Motor neuron (in vitro differentiated cells): ENCODE data around the gene SLC26A11. TPM values are rescaled to one million over a fixed set of nuclear protein-coding genes. Genes with fewer than 3 reads are reported as not detected.

Source experiments
- ATAC-seq, 8 experiments: fragments of 200-7000 bp; cut with Tn5 transposase; replicated peaks in 6 of 8; 2 replicates each; pipeline ENCODE4 v1.8.0; 2021; ENCODE audit warnings: mild to moderate bottlenecking in 8 of 8, moderate library complexity in 8 of 8
- H3K27ac ChIP-seq, 2 donors: fragments of 250-450 bp; sonication (Bioruptor Pico); 2 replicates each; pipeline ENCODE4 v1.9.0; 2021; ENCODE audit warnings: antibody characterized with exemption in 2 of 2, mild to moderate bottlenecking in 2 of 2, moderate library complexity in 1 of 2
- H3K4me1 ChIP-seq, 2 donors: fragments of 250-450 bp; sonication (Bioruptor Pico); replicated peaks in 1 of 2; 2 replicates each; pipeline ENCODE4 v1.6.1; 2021; ENCODE audit warnings: antibody characterized with exemption in 2 of 2, mild to moderate bottlenecking in 2 of 2, moderate library complexity in 1 of 2
- H3K4me3 ChIP-seq, 5 donors: fragments of 250-450 bp; sonication (Bioruptor Pico); 2 replicates each; pipeline ENCODE4 v1.9.0; 2021; ENCODE audit warnings: antibody characterized with exemption in 5 of 5, mild to moderate bottlenecking in 5 of 5, moderate library complexity in 4 of 5
- WGBS, 10 experiments: fragments of 450-650 bp; shearing (Covaris generic); methylation state at CpG; one replicate each; pipeline ENCODE4 v1.0.0; 2022; 5-methylcytosine and 5-hydroxymethylcytosine counted together
- in situ Hi-C, 9 experiments: fragments of 400-800 bp; cut with MboI; loops; one replicate each; pipeline ENCODE4 v1.15.0; 2021; ENCODE audit warnings: low sequenced_read_pairs in 9 of 9, low pct_unique_long_range_greater_than_20kb in 2 of 9; ENCODE audit not compliant: unreplicated experiment in 9 of 9
- total RNA-seq, 8 experiments: library from RNA; unstranded; fragments of 300-600 nt; gene quantifications; 2 replicates each; pipeline versions ENCODE4 v1.2.3 to v1.2.4, GENCODE V29; 2022

Gene SLC26A11
- total RNA-seq, 8 experiments from 2014 or later = 9.1 to 41.3 (median 18.1) TPM

DNA sequence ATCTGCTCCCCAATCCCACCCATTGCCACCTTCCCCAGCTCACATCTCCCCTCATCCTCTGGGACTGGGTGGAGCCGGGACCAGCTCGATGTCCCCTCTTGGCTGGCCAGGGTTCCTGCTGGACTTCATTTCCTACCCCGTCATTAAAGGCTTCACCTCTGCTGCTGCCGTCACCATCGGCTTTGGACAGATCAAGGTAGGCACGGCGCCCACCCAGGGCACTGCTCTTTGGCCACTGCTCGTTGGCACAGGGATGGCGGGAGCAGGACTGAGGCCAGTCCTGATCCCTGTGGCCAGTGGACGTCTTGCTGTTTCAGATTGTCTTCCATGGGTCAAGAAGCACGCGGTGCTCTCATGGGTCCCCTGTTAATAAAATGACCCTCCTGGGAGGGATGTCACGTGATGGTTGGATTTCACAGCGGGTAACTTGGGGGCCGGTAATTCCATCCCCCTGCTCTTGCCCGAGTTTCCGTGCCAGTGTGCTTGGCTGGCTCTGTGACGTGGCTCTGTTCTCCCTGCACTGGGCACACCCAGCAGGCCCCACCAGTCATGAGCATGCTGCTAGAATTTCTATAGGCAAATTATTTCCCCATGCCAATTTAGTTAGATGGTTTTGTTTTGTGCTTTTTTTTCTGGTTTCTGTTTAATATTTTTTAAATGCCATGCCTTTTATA, 3.1 kb downstream of the SLC26A11 start:
- ATAC-seq = no peak
- Histone ChIP-seq H3K27ac (no peak overlapping the region), H3K4me1 (peaks cover 10 to 12% of the 10 kb centered on the region in 2 donors), H3K4me3 (no peak overlapping the region)
- 60 to 100% (median 90%) methylated on average over 1 to 5 of the region's 18 CpGs; no CpG with 5 or more reads in 2 of the 10 experiments for WGBS, 10 experiments
- in situ Hi-C loops = no loop called here

DNA sequence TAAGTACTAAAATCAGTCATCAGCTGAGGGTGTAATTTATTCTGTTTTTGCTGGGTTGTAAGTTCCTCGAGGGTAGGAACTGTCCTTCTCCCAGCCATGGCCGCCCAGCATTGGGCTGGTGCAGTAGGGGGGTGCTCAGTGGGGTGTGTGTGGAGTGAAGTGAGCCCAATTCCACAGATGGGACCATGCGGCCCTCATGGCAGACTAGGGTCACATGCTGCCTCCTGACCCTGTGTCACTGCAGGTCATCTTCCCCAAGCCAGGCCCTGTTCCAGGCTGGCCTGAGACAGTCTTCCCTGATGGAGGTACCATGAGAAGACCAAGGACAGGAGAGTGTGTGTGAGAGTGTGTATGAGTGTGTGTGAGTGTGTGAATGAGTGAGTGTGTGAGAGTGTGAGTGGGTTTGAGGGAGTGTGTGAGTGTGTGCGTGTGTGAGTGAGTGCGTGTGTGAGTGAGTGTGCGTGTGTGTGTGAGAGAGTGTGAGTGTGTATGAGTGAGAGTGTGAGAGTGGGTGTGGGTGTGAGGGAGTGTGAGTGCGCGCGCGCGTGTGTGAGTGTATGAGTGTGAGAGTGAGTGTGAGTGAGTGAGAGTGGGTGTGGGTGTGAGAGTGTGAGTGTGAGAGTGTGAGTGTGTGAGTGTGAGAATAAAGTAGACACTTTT, 3.7 kb downstream of the SLC26A11 start:
- Histone ChIP-seq H3K4me1 (peaks cover 10 to 12% of the 10 kb centered on the region in 2 donors), H3K27ac (no peak overlapping the region), H3K4me3 (no peak overlapping the region)
- ATAC-seq = no peak
- in situ Hi-C loops = no loop called here
- 67 to 100% (median 82%) methylated on average over 2 to 10 of the region's 11 CpGs; no CpG with 5 or more reads in 1 of the 10 experiments for WGBS, 10 experiments

DNA sequence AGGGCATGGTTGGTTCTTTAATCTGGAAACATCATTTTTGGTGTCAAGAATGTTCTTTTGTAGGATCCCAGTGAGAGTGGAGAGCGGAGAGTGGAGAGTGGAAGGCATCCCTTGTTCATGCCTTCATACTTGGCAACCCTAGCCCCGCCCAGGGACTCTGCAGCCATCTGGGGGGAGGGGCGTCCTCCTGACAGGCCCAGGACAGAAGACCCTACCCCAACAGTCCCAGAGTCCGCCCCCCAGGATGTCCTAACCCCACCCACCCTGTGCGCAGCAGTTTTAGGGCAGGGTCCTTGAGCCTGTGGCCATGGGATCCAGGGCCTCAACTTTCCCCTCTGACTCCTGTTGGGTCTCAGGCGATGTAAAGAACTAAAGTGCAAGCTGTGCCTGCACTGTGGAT, 4.5 kb downstream of the SLC26A11 start:
- 100% methylated on average over 2 of the region's 6 CpGs; no CpG with 5 or more reads in 9 of the 10 experiments for WGBS, 10 experiments
- H3K4me1 ChIP-seq = peaks cover 6 to 8% of the 10 kb centered on the region in 2 donors
- in situ Hi-C loops = no loop called here
- H3K4me3 ChIP-seq = no peak overlapping the region
- no peak for ATAC-seq
- no peak overlapping the region for H3K27ac ChIP-seq

DNA sequence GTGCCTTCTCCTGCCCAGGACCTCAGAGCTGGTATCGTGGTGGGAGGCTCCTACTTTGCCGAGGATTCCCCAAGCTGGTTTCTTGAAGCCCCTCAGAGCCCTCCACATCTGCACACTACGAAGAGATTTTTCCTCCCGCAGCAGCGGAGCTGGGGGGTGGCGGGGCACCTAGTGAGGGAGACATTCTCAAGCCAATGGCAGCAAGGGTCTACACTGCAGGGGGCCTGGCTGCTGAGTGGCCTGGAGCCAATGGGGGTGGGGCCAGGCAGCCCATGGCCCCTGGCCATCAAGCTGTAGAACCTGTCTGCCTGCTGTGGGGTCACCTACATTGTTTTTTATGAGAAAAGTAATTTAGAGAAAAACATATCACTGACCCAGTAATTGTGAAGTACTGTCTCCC, 5.0 kb downstream of the SLC26A11 start:
- Histone ChIP-seq H3K4me1 (peaks cover 6 to 8% of the 10 kb centered on the region in 2 donors), H3K27ac (no peak overlapping the region), H3K4me3 (no peak overlapping the region)
- ATAC-seq = no peak
- in situ Hi-C loops = no loop called here
- 70% methylated on average over 2 of the region's 6 CpGs; no CpG with 5 or more reads in 9 of the 10 experiments for WGBS, 10 experiments

DNA sequence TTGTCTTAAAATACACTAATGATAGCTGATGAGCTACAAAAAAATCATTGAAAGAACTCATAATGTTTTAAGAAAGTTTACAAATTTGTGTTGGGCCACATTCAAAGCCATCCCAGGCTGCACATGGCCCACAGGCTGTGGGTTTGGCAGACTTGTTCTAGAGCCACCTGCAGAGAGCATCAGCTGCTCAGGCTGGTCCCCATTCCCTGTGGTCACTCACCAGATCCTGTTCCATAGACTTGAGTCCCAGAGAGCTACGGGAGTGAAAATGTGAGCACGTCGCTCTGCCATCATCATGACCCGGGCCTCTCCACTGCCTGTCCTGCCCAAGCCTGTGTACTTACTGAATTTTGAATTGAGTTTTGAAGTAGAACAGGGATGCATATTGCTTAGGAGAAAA, 6.9 kb downstream of the SLC26A11 start:
- no peak for ATAC-seq
- in situ Hi-C loops = no loop called here
- Histone ChIP-seq H3K4me1 (no peaks in the 10 kb centered on the region), H3K27ac (no peak overlapping the region), H3K4me3 (no peak overlapping the region)
- 93 to 100% (median 96%) methylated on average over 3 to 4 of the region's 4 CpGs; no CpG with 5 or more reads in 7 of the 10 experiments for WGBS, 10 experiments

DNA sequence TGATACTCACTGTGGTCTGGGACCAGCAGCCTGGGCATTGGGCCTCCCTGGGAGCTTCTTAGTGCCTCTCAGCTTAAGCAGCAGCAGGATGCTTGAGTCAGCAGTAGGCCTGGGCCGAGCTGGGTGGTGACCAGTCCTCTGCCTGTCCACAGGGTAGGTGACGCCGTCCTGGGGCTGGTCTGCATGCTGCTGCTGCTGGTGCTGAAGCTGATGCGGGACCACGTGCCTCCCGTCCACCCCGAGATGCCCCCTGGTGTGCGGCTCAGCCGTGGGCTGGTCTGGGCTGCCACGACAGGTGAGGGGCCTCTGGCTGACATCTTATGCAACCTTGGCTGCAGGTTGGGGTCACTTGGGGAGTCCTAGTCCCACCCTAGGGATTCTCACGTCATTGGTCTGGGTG, 7.4 kb downstream of the SLC26A11 start:
- Histone ChIP-seq H3K4me3 (no peak overlapping the region), H3K27ac (no peak overlapping the region), H3K4me1 (no peaks in the 10 kb centered on the region)
- ATAC-seq = no peak
- 64 to 96% (median 91%) methylated on average over 2 to 5 of the region's 11 CpGs; no CpG with 5 or more reads in 6 of the 10 experiments for WGBS, 10 experiments
- in situ Hi-C loops = no loop called here

DNA sequence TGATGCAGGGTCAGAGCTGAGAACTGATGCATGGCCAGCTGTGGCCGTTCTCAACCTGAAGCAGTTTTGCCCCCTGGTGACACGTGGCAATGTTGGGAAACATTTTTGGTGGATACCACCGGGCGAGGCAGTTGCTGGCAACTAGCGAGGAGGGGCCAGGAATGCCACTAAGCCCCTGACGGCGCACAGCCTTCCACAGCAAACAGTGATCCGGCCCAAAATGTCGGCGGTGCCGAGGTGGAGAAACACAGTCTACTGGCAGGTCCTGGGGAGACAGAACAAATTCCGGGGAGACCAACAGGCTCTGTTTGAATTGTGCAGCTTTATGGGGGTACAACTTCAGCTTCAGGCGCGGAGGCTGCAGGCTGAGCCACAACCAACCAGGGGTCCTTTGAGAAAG, 8.2 kb downstream of the SLC26A11 start:
- no peak for ATAC-seq
- 40 to 100% (median 90%) methylated on average over 1 to 13 of the region's 14 CpGs; no CpG with 5 or more reads in 3 of the 10 experiments for WGBS, 10 experiments
- Histone ChIP-seq H3K4me1 (no peaks in the 10 kb centered on the region), H3K27ac (no peak overlapping the region), H3K4me3 (no peak overlapping the region)
- in situ Hi-C loops = no loop called here

DNA sequence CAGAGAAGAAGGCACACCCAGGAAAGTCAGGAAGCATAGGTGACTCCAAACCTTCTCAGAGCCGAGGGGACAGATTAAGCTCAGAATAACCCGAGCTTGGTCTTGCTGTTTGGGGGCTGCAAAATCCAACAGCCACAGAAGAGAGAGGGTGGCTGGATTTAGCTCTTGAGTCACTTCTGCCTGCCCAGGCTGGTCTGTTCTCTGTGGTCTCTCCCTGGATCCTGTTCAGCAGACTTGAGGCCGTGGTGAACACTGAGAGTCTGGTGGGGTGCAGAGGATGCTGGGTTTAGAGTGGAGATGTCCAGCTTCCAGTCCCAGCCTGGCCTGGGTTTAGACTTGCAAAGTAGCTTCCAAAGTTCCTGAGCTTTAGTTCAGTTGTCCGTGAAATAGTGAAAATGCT, 8.8 kb downstream of the SLC26A11 start:
- 73 to 100% (median 92%) methylated on average over 1 to 2 of the region's 4 CpGs; no CpG with 5 or more reads in 5 of the 10 experiments for WGBS, 10 experiments
- H3K4me3 ChIP-seq = no peak overlapping the region
- H3K27ac ChIP-seq = no peak overlapping the region
- in situ Hi-C loops = no loop called here
- no peaks in the 10 kb centered on the region for H3K4me1 ChIP-seq
- ATAC-seq = no peak

DNA sequence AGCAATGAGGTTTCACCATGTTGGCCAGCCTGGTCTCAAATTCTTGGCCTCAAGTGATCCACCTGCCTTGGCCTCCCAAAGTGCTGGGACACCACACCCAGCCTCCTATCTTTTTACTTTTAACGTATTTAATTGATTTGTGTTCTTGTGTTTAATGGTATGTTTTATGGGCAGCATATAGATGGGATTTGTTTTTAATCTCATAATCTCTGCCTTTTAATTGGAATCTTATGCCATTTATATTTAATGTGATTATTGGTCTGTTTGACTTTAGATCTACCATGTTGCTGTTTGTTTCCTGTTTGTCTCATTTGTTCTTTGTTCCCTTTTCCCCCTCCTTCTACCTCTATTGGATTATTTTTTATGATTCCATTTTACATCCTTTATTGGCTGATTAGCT, 12.2 kb downstream of the SLC26A11 start:
- Histone ChIP-seq H3K4me1 (no peaks in the 10 kb centered on the region), H3K4me3 (no peak overlapping the region), H3K27ac (no peak overlapping the region)
- 57 to 100% (median 100%) methylated on average over 1 of the region's 1 CpG; no CpG with 5 or more reads in 3 of the 10 experiments for WGBS, 10 experiments
- in situ Hi-C loops = no loop called here
- ATAC-seq = no peak

DNA sequence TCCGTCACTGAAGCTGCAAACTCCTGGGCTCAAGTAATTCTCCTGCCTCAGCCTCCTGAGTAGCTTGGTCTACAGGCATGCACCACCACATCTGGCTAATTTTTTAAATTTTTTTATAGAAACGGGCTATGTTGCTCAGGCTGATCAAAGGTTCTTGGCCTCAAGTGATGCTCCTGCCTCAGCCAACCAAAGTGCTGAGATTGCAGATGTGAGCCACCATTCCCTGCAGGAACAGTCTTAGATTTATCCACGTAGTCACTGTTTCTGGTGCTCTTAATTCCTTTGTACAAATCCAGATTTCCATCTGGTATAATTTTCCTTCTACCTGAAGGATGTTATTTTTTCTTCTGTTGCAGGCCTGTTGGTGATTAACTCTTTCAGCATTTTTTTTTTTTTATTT, 13.0 kb downstream of the SLC26A11 start:
- 33 to 100% (median 100%) methylated on average over 1 to 2 of the region's 3 CpGs; no CpG with 5 or more reads in 1 of the 10 experiments for WGBS, 10 experiments
- H3K4me3 ChIP-seq = no peak overlapping the region
- no peak overlapping the region for H3K27ac ChIP-seq
- in situ Hi-C loops = no loop called here
- no peaks in the 10 kb centered on the region for H3K4me1 ChIP-seq
- no peak for ATAC-seq

DNA sequence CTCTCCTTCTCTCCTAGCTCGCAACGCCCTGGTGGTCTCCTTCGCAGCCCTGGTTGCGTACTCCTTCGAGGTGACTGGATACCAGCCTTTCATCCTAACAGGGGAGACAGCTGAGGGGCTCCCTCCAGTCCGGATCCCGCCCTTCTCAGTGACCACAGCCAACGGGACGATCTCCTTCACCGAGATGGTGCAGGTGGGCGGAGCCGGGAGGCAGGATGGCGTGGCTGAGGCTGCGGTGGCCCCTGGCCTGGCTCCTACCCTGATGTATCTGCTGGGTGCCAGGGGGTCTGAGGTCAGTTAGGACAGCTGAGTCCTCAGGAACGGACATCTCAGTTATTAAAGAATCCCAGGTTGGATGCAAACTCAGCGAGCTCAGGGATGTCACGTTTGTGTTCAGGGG, 16.7 kb downstream of the SLC26A11 start:
- no peak for ATAC-seq
- Histone ChIP-seq H3K4me3 (no peak overlapping the region), H3K4me1 (no peaks in the 10 kb centered on the region), H3K27ac (no peak overlapping the region)
- in situ Hi-C loops = no loop called here
- 87 to 95% (median 95%) methylated on average over 4 to 5 of the region's 17 CpGs; no CpG with 5 or more reads in 7 of the 10 experiments for WGBS, 10 experiments

DNA sequence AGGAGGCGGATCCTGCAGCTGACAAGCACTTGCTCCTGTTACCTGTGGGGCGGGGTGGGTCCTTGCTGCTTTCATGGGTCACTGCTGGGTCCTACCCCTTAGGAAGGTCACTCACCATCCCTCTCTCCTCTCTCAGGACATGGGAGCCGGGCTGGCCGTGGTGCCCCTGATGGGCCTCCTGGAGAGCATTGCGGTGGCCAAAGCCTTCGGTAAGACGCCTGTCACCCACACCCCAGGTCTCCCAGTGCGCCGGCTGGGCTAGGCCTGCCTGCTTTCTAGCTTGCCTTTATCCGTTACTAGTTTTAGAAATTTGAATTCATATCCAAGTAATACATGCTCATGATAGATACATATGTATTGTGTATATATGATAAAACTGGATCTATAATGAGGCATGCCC, 17.2 kb downstream of the SLC26A11 start:
- H3K4me1 ChIP-seq = no peaks in the 10 kb centered on the region
- H3K4me3 ChIP-seq = no peak overlapping the region
- in situ Hi-C loops = no loop called here
- no peak for ATAC-seq
- WGBS, 10 experiments = 90 to 100% (median 97%) methylated on average over 1 to 7 of the region's 10 CpGs; no CpG with 5 or more reads in 6 of the 10 experiments
- H3K27ac ChIP-seq = no peak overlapping the region

DNA sequence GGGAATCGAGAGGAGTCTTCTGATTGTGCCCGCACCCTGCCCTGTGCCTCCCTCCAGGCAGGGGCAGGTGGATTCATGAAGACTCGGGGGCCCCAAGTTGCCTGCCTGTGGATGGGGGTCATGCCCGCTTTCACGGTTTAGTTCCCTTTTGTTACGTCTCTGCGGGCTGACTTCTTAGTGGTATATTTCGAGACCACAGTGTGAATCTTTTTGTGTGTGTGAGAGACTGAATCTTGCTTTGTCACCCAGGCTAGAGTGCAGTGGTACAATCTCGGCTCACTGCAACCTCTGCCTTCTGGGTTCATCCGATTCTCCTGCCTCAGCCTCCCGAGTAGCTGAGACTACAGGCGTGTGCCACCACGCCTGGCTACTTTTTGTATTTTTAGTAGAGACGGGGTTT, 22.3 kb downstream of the SLC26A11 start:
- H3K4me3 ChIP-seq = no peak overlapping the region
- in situ Hi-C loops = no loop called here
- H3K27ac ChIP-seq = no peak overlapping the region
- WGBS, 10 experiments = 67 to 100% (median 90%) methylated on average over 3 to 7 of the region's 14 CpGs; no CpG with 5 or more reads in 5 of the 10 experiments
- ATAC-seq = no peak
- no peaks in the 10 kb centered on the region for H3K4me1 ChIP-seq
